Colonic mucosa (tissue), 4 donors: ENCODE data around the gene SLC9A8. TPM values are rescaled to one million over a fixed set of nuclear protein-coding genes. Genes with fewer than 3 reads are reported as not detected.

Experiments
- DNase-seq: peaks from one replicate; pipeline ENCODE4 v3.0.0-alpha.2; 2020
- H3K27ac ChIP-seq: fragments of 200-600 bp; one replicate; pipeline ENCODE4 v1.8.0; 2021
- H3K27me3 ChIP-seq: fragments of 200-600 bp; one replicate; pipeline ENCODE4 v1.8.0; 2021
- H3K36me3 ChIP-seq: fragments of 200-600 bp; one replicate; pipeline ENCODE4 v1.8.0; 2021
- H3K4me1 ChIP-seq: fragments of 200-600 bp; one replicate; pipeline ENCODE4 v1.8.0; 2021; ENCODE audit warnings: mild to moderate bottlenecking
- H3K4me3 ChIP-seq: fragments of 200-600 bp; one replicate; pipeline ENCODE4 v1.8.0; 2021
- H3K9ac ChIP-seq, 2 donors: one replicate each; pipeline ENCODE4 v1.7.0; 2013; ENCODE audit warnings: control low read depth in 2 of 2, low read depth in 2 of 2, low read length in 2 of 2
- H3K9me3 ChIP-seq: fragments of 200-600 bp; one replicate; pipeline ENCODE4 v1.8.0; 2021
- intact Hi-C: fragments of 100-400 bp; cut with DNase I; formaldehyde crosslinking; loops from one replicate; pipeline ENCODE4 v1.14.1; 2022
- total RNA-seq, 2 donors: library from RNA; stranded (reverse); fragmentation: NEBNext Ultra II Directional in 1 of 2; extraction: Animal tissue kit (Norgen Biotek cat#: 25700) in 1 of 2; gene quantifications; one replicate each; pipeline ENCODE4 v1.2.1, GENCODE V29; 2021
- TF ChIP-seq, protein P1 (sequence below): fragments of 200-600 bp; IDR thresholded peaks from one replicate; pipeline ENCODE4 v1.8.0; 2022; ENCODE audit warnings: antibody characterized with exemption, mild to moderate bottlenecking
- donor health status: healthy.
- donor health status: DM: no; HTN: no; CAD: no.
- donor health status: DM: no; HTN: no; CAD: no.

Gene SLC9A8, protein sequence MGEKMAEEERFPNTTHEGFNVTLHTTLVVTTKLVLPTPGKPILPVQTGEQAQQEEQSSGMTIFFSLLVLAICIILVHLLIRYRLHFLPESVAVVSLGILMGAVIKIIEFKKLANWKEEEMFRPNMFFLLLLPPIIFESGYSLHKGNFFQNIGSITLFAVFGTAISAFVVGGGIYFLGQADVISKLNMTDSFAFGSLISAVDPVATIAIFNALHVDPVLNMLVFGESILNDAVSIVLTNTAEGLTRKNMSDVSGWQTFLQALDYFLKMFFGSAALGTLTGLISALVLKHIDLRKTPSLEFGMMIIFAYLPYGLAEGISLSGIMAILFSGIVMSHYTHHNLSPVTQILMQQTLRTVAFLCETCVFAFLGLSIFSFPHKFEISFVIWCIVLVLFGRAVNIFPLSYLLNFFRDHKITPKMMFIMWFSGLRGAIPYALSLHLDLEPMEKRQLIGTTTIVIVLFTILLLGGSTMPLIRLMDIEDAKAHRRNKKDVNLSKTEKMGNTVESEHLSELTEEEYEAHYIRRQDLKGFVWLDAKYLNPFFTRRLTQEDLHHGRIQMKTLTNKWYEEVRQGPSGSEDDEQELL
- 10 to 100 TPM in 1 of 2 donors, 1 to 10 TPM in 1; 6.0 to 11.1 TPM for total RNA-seq

DNA sequence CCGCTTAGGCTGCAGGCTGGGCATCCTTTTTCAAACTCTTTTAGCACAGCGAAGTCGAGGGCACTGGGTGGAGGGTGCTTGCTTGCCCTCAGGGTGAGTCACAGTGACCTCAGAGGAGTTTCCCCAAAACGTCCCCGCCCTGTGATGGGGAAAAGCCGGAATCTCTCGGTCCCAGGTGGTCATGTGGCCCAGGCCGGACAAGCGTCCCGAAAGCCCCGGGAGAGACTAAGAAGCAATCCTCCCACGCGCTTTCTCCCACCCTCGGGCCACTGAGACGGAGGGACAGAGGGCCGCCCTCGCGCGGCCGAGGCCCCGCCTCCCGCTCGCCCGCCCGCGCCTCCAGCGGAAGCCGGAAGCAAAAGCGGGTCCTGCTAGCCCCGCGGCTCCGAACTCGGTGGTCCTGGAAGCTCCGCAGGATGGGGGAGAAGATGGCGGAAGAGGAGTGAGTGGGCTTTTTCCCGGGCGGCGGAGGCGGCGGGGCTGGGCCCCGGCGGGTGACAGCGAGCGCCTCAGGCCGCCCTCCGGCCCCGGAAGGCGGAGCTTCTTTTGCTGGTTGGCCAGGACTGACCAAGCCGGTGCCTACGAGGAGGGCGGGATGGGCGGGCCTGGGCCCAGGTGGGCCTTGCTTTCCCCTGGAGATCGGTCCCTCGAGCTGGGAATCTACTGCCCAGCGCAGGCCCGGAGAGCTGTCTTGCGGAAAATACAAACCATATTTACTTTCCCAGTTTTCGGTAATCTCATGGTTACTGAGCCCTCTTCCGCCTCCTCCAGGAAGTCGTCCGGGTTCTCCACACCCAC is at the start of gene SLC9A8:
Gene SLC9A8 (plus strand): TSS at position 322 of the 798 bp plus-strand sequence. CDS start 95 bp downstream, at position 417.
- H3K4me1 ChIP-seq = peaks cover 8% of the 10 kb centered on the region
- no peaks in the 10 kb centered on the region for H3K9me3 ChIP-seq
- H3K9ac ChIP-seq = peak within 1 kb of the TSS; percentile 85 to 97
- peak; percentile 86 for DNase-seq
- no peaks in the 10 kb centered on the region for H3K36me3 ChIP-seq
- peak within 1 kb of the TSS; percentile 59 for H3K4me3 ChIP-seq
- TF ChIP-seq, protein P1, sequence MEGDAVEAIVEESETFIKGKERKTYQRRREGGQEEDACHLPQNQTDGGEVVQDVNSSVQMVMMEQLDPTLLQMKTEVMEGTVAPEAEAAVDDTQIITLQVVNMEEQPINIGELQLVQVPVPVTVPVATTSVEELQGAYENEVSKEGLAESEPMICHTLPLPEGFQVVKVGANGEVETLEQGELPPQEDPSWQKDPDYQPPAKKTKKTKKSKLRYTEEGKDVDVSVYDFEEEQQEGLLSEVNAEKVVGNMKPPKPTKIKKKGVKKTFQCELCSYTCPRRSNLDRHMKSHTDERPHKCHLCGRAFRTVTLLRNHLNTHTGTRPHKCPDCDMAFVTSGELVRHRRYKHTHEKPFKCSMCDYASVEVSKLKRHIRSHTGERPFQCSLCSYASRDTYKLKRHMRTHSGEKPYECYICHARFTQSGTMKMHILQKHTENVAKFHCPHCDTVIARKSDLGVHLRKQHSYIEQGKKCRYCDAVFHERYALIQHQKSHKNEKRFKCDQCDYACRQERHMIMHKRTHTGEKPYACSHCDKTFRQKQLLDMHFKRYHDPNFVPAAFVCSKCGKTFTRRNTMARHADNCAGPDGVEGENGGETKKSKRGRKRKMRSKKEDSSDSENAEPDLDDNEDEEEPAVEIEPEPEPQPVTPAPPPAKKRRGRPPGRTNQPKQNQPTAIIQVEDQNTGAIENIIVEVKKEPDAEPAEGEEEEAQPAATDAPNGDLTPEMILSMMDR = no peak
- H3K27ac ChIP-seq = peak within 1 kb of the TSS; percentile 95
- intact Hi-C loops = loop anchor here (10.0 kb wide), 1 partner anchor 98 kb away; the partner anchor contains the start of gene B4GALT5
- H3K27me3 ChIP-seq = no peaks in the 10 kb centered on the region

DNA sequence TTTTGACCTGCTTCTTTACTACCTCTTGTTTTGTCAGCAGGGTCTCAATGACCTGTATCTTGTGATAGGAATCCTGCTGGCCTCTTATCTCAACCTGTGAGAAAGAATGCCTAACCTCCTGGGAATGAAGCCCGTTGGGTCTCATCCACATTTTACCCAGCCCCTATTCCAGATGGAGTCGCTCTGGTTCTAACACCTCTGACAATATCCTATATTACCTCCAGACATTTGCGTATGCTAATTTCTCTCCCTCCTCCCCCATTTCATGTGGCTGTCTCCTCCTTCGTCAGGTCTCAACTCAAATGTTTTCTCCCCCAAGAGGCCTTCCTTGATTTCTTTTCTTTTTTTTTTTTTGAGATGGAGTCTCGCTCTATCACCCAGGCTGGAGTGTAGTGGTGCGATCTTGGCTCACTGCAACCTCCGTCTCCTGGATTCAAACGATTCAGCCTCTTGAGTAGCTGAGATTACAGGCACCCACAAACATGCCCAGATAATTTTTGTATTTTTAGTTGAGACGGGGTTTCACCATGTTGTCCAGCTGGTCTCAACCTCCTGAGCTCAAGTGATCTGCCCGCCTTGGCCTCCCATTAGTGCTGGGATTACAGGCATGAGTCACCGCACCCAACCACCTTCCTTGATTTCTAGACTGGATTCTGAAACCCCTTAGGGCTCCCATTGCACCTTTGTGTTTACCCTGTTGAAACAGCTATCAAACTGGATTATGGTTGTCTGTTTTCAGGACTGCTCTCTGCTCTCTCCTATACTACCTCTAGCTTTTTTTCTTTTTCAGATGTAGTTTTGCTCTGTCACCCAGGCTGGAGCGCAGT is 49.5 kb upstream of the SLC9A8 start:
- no peaks in the 10 kb centered on the region for H3K36me3 ChIP-seq
- DNase-seq = no peak
- no peak overlapping the region for H3K9ac ChIP-seq
- H3K27me3 ChIP-seq = no peaks in the 10 kb centered on the region
- TF ChIP-seq, protein P1 = no peak
- no peak overlapping the region for H3K4me3 ChIP-seq
- intact Hi-C loops = no loop called here
- no peaks in the 10 kb centered on the region for H3K9me3 ChIP-seq
- peaks cover 3% of the 10 kb centered on the region for H3K4me1 ChIP-seq
- H3K27ac ChIP-seq = no peak overlapping the region

- intact Hi-C loops = no loop called here
- Histone ChIP-seq H3K36me3 (no peaks in the 10 kb centered on the region), H3K27me3 (no peaks in the 10 kb centered on the region), H3K4me1 (peaks cover 6% of the 10 kb centered on the region), H3K9me3 (no peaks in the 10 kb centered on the region), H3K9ac (no peak overlapping the region), H3K27ac (no peak overlapping the region), H3K4me3 (no peak overlapping the region)
- TF ChIP-seq, protein P1 = no peak
- no peak for DNase-seq
These were observed 47.3 kb upstream of the SLC9A8 start for GRCh38 chr20:49765413-49765736.

DNA sequence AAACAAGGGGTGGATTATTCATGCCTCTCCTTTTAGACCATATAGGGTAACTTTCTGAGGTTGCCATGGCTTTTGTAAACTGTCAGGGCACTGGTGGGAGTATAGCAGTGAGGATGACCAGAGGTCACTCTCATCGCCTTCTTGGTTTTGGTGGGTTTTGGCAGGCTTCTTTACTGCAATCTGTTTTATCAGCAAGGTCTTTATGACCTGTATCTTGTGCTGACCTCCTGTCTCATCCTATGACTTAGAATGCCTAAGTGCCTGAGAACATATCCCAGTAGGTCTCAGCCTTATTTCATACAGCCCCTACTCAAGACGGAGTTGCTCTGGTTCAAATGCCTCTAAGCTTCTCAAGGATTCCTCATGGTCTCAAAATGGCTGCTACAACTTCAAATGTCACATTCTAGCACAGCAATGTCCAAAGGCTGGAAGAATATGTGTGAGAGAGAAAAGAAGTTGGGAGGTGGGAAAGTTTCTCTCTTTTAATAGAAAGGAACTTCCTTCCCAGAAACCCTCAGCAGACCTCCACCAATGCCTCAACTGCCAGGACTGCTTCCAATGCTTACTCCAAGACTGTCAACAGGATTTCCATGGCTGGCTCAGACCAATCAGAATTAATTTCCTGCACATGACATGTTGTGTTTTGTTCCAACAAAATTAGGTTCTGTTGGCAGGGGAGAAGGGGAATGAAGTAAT is 46.6 kb upstream of the SLC9A8 start:
- H3K27ac ChIP-seq = no peak overlapping the region
- no peaks in the 10 kb centered on the region for H3K36me3 ChIP-seq
- TF ChIP-seq, protein P1 = no peak
- H3K27me3 ChIP-seq = no peaks in the 10 kb centered on the region
- no peaks in the 10 kb centered on the region for H3K9me3 ChIP-seq
- H3K4me3 ChIP-seq = no peak overlapping the region
- intact Hi-C loops = no loop called here
- DNase-seq = no peak
- H3K4me1 ChIP-seq = peaks cover 6% of the 10 kb centered on the region
- no peak overlapping the region for H3K9ac ChIP-seq
